ENCODE measurements around the gene AEBP2. TPM values are rescaled to one million over a fixed set of nuclear protein-coding genes. Genes with fewer than 3 reads are reported as not detected.
A peak's percentile ranks its signal among the peaks of the same experiment; 100 is the strongest.

The AEBP2 gene
- total and polyA plus RNA-seq, 2 of the 13 experiments (the other 11 are each of a cell fraction or from before 2014, with no cell fraction given) = 9.2 to 17.9 TPM

GRCh38 chr12:19440916-19441315, 1.6 kb downstream of the AEBP2 start:
- H3K4me1 ChIP-seq (ENCODE audit: insufficient read depth, low read length) = peaks cover 48% of the 10 kb centered on the region
- intact Hi-C loops (cut with micrococcal nuclease; ENCODE audit: unreplicated experiment) (no loop called here), in situ Hi-C loops (cut with HindIII; ENCODE audit: extremely low pct_ligation_motif_present, low pct_unique_long_range_greater_than_20kb) (no loop called here)
- H3K27me3 ChIP-seq (ENCODE audit: control insufficient read depth in 1 of 2, insufficient read depth in 2 of 2, low read length in 2 of 2) = no peaks in the 10 kb centered on the region
- POLR2A ChIA-PET = no interaction called here
- FAIRE-seq (no peak), DNase-seq (ENCODE audit: low spot score) (no peak), ATAC-seq (no peak)
- BruUV-seq (replicated peaks) = no TSS peak
- CTCF ChIA-PET (ENCODE audit: low intra/inter-chr PET ratio, low total read pairs) = no interaction called here
- peak overlapping the region; percentile 78 for H3K27ac ChIP-seq (ENCODE audit: extremely low read length, insufficient read depth, low read length)
- H3K4me2 ChIP-seq (ENCODE audit: low read depth, low read length) = peak overlapping the region; percentile 78
- TF ChIP-seq GFI1 (CRISPR knock-in tag; IDR thresholded peaks at IDR 0.05; ENCODE audit: borderline replicate concordance) (no peak), ZNF704 (CRISPR knock-in tag; IDR thresholded peaks at IDR 0.05; ENCODE audit: borderline replicate concordance) (no peak), SMAD9 (CRISPR knock-in tag; IDR thresholded peaks at IDR 0.05) (no peak), POLR2AphosphoS5 (IDR thresholded peaks at IDR 0.05; ENCODE audit: low read depth, low read length) (no peak), PREB (CRISPR knock-in tag; IDR thresholded peaks at IDR 0.05) (no peak)
- TF ChIP-seq, protein P1, sequence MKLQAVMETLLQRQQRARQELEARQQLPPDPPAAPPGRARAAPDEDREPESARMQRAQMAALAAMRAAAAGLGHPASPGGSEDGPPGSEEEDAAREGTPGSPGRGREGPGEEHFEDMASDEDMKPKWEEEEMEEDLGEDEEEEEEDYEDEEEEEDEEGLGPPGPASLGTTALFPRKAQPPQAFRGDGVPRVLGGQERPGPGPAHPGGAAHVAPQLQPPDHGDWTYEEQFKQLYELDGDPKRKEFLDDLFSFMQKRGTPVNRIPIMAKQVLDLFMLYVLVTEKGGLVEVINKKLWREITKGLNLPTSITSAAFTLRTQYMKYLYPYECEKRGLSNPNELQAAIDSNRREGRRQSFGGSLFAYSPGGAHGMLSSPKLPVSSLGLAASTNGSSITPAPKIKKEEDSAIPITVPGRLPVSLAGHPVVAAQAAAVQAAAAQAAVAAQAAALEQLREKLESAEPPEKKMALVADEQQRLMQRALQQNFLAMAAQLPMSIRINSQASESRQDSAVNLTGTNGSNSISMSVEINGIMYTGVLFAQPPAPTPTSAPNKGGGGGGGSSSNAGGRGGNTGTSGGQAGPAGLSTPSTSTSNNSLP (IDR thresholded peaks at IDR 0.05; ENCODE audit: low read depth, low read length) = no peak
- H3K36me3 ChIP-seq (replicated peaks in 1 of 2; ENCODE audit: control insufficient read depth in 1 of 2, insufficient read depth in 2 of 2, low read length in 2 of 2) = peaks cover 0 to 3% of the 10 kb centered on the region in 2 experiments; a peak in 1 of 5 replicates
- peaks cover 57% of the 10 kb centered on the region for H3K79me2 ChIP-seq (ENCODE audit: insufficient read depth, low read length)
- peak overlapping the region; percentile 78 to 100 (median 89) for H3K4me3 ChIP-seq (replicated peaks in 1 of 3; ENCODE audit: insufficient read depth in 1 of 3, low read depth in 2 of 3, low read length in 3 of 3)
- WGBS (ENCODE audit: low lambda C conversion rate) = 8% methylated on average over 8 of the region's 8 CpGs
- no peak overlapping the region for H2AFZ ChIP-seq (ENCODE audit: low read length)
- no peaks in the 10 kb centered on the region for H3K9me3 ChIP-seq (ENCODE audit: low read length)
- peaks cover 36% of the 10 kb centered on the region for H4K20me1 ChIP-seq (ENCODE audit: insufficient read depth, low read length)
- H3K9ac ChIP-seq (ENCODE audit: insufficient read depth, low read depth, low read length) = peak overlapping the region; percentile 93
